Vagina (tissue), 2 donors: Measurements from ENCODE around the gene BBLN.

Source experiments
- POLR2A ChIP-seq, 2 donors: fragments of 450-650 bp; IDR thresholded peaks; one replicate each; pipeline ENCODE4 v1.6.1; 2017; ENCODE audit warnings: antibody characterized with exemption in 2 of 2, mild to moderate bottlenecking in 2 of 2, moderate library complexity in 2 of 2
- POLR2AphosphoS5 ChIP-seq, 2 donors: sonication (generic); formaldehyde crosslinking; IDR thresholded peaks; one replicate each; pipeline ENCODE4 v1.9.0; 2017; ENCODE audit warnings: antibody characterized with exemption in 2 of 2, mild to moderate bottlenecking in 2 of 2, low read depth in 1 of 2; ENCODE audit not compliant: insufficient read depth in 1 of 2
- TF ChIP-seq, protein P1 (sequence below), 3 experiments: fragments of 450-650 bp in 2 of 3; fragments of 200-600 bp in 1 of 3; sonication (generic) in 1 of 3; IDR thresholded peaks; one replicate each; pipeline ENCODE4 v1.5.1; 2017 to 2019; ENCODE audit warnings: antibody characterized with exemption in 3 of 3, mild to moderate bottlenecking in 2 of 3, moderate library complexity in 2 of 3

DNA sequence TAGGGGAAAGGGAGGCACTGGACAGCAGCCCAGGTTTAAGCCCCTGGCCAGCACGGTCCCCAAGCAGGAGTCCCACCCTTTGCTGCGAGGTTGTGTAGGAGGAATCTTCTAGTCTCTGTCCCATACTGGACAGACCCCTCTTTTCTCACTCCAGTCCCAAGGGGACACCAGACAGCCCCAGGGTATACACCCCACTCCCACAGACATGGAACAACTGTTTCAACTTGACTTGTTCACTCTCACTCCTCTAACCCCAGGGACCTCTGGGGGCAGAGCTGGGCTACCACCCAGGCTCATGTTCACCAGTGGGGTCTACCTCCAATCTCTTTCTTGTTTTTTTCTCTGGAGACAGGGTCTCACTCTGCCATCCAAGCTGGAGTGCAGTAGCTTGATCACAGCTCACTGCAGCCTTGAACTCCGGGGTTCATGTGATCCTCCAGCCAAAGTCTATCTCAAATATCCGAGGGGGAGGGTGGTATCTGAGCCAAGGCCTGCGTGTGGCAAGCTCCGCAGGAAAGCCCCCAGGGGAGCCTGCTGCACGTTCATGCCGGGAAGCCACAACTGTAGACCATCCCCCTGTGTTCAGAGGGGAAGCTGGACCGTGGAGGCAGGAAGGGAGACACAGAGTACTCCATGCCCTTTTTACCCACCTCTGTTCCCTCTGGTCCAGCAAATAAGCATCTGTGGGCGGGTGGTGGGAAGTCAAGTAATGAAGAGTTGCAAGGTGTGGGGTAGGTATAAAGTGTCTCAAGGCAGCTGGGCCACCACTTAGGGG, 34.3 kb upstream of the BBLN start:
- TF ChIP-seq, protein P1, sequence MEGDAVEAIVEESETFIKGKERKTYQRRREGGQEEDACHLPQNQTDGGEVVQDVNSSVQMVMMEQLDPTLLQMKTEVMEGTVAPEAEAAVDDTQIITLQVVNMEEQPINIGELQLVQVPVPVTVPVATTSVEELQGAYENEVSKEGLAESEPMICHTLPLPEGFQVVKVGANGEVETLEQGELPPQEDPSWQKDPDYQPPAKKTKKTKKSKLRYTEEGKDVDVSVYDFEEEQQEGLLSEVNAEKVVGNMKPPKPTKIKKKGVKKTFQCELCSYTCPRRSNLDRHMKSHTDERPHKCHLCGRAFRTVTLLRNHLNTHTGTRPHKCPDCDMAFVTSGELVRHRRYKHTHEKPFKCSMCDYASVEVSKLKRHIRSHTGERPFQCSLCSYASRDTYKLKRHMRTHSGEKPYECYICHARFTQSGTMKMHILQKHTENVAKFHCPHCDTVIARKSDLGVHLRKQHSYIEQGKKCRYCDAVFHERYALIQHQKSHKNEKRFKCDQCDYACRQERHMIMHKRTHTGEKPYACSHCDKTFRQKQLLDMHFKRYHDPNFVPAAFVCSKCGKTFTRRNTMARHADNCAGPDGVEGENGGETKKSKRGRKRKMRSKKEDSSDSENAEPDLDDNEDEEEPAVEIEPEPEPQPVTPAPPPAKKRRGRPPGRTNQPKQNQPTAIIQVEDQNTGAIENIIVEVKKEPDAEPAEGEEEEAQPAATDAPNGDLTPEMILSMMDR (IDR thresholded peaks at IDR 0.05) = no peak
- no peak for TF ChIP-seq POLR2A (IDR thresholded peaks at IDR 0.05)
- TF ChIP-seq POLR2AphosphoS5 (IDR thresholded peaks at IDR 0.05; ENCODE audit: insufficient read depth in 1 of 2, low read depth in 1 of 2) = no peak
